Bronchial epithelial cell (primary cell): Measurements from ENCODE around the gene PPY. TPM values are rescaled to one million over a fixed set of nuclear protein-coding genes. Genes with fewer than 3 reads are reported as not detected.
"Not testable (repeated sequence)": the region's sequence is repeated elsewhere in the genome, so short reads cannot be mapped to it uniquely, and the experiment has no call there.

Experiments used
- DNase-seq: peaks from one replicate; pipeline ENCODE4 v3.0.0-alpha.2; 2010; ENCODE audit warnings: low read depth
- FAIRE-seq: peaks from 2 replicates; lab custom pipeline; 2011; peaks lifted over from hg19 to GRCh38; lab: Jason Lieb, UNC
- H3K27me3 ChIP-seq: 2 replicates; pipeline ENCODE4 v1.5.1; 2011; ENCODE audit warnings: low read length; ENCODE audit not compliant: control insufficient read depth, insufficient read depth
- H3K36me3 ChIP-seq: 2 replicates; pipeline ENCODE4 v1.5.1; 2011; ENCODE audit warnings: low read length; ENCODE audit not compliant: control insufficient read depth, insufficient read depth
- H3K4me3 ChIP-seq: 2 replicates; pipeline ENCODE4 v1.5.1; 2011; ENCODE audit warnings: mild to moderate bottlenecking, low read depth, low read length, control low read depth
- total RNA-seq: library from RNA; depleted of rRNA; stranded (reverse); fragments of >200 nt; gene quantifications from 2 replicates; pipeline ENCODE4 v1.2.1, GENCODE V29; 2014
- TF ChIP-seq, protein P1 (sequence below): IDR thresholded peaks from 2 replicates; pipeline ENCODE4 v1.5.1; 2011; ENCODE audit warnings: mild to moderate bottlenecking, moderate library complexity, low read length, control low read depth, inconsistent platforms; ENCODE audit not compliant: insufficient read depth, severe bottlenecking

PPY gene
- total RNA-seq, 1 donor from 2014 or later: not detected

DNA sequence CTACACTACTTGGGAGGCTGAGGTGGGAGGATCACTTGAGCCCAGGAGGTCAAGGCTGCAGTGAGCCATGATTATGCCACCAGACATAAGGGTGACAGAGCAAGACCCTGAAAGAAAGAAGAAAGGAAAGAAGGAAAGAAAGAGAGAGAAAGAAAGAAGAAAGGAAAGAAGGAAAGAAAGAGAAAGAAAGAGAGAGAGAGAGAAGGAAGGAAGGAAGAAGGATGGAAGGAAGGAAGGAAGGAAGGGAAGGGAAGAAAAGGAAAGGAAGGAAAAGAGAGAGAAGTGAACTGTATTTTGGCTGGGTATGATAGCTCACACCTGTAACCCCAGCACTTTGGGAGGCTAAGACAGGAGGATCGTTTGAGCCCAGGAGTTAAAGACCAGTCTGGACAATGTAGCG, 35.8 kb upstream of the PPY start:
- no peak for FAIRE-seq
- H3K4me3 ChIP-seq: no peak overlapping the region
- H3K27me3 ChIP-seq: peaks cover 12% of the 10 kb centered on the region
- TF ChIP-seq, protein P1, sequence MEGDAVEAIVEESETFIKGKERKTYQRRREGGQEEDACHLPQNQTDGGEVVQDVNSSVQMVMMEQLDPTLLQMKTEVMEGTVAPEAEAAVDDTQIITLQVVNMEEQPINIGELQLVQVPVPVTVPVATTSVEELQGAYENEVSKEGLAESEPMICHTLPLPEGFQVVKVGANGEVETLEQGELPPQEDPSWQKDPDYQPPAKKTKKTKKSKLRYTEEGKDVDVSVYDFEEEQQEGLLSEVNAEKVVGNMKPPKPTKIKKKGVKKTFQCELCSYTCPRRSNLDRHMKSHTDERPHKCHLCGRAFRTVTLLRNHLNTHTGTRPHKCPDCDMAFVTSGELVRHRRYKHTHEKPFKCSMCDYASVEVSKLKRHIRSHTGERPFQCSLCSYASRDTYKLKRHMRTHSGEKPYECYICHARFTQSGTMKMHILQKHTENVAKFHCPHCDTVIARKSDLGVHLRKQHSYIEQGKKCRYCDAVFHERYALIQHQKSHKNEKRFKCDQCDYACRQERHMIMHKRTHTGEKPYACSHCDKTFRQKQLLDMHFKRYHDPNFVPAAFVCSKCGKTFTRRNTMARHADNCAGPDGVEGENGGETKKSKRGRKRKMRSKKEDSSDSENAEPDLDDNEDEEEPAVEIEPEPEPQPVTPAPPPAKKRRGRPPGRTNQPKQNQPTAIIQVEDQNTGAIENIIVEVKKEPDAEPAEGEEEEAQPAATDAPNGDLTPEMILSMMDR: no peak
- no peaks in the 10 kb centered on the region for H3K36me3 ChIP-seq
- DNase-seq: no peak

DNA sequence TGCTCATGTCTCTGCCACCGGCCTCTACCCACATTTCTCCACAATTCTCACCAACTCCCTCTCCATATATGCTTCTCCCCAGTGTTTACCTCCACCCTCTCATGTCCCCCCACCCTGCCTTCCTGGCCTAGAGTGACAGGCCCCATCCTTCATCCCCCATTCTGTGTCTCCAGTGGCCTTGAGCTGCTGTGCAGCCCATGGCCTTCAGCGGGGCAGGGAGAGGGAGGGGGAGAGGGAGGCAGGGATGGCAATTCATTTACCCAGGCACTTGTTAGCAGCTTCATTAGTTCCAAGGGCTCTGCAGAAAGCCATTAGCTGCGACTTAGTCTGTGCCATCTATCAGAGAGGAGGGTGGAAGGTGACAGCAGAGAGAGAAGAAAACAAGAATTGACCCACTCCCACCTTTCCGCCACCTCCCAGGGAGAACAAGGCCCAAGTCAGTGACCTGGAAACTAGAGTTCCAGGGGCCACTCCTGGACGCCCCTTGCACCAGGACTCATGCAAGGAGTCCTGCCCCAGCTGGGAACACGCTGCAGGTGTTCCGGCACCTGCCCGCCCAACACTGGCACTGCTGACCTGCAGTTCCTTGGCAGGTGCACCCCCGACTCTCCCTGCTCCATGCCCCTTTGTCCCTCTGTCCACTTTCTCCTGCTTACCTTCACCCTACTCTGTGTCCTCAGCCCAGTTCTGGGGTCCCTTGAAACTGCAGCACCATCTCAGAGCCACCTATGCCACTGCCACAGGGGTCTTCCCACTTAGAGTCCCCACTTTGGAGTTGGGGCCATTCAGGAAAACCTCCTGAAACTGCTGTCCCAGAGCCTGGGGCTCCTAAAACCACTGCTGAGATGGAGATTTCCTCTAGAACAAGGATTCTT, 34.9 kb upstream of the PPY start:
- DNase-seq: no peak
- no peak overlapping the region for H3K4me3 ChIP-seq
- TF ChIP-seq, protein P1: no peak
- no peaks in the 10 kb centered on the region for H3K36me3 ChIP-seq
- FAIRE-seq: no peak
- peaks cover 6% of the 10 kb centered on the region for H3K27me3 ChIP-seq

DNA sequence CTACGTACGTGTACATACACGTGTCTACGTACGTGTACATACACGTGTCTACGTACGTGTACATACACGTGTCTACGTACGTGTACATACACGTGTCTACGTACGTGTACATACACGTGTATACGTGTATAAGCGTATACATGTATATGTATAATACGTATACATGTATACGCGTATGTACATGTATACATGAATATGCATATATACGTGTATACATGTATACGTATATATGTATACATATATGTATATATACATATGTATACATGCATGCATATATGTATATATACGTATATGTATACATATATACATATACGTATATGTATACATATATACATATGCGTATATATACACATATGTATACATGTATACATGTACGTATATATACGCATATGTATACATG, 33.6 kb upstream of the PPY start:
- no peak for DNase-seq

DNA sequence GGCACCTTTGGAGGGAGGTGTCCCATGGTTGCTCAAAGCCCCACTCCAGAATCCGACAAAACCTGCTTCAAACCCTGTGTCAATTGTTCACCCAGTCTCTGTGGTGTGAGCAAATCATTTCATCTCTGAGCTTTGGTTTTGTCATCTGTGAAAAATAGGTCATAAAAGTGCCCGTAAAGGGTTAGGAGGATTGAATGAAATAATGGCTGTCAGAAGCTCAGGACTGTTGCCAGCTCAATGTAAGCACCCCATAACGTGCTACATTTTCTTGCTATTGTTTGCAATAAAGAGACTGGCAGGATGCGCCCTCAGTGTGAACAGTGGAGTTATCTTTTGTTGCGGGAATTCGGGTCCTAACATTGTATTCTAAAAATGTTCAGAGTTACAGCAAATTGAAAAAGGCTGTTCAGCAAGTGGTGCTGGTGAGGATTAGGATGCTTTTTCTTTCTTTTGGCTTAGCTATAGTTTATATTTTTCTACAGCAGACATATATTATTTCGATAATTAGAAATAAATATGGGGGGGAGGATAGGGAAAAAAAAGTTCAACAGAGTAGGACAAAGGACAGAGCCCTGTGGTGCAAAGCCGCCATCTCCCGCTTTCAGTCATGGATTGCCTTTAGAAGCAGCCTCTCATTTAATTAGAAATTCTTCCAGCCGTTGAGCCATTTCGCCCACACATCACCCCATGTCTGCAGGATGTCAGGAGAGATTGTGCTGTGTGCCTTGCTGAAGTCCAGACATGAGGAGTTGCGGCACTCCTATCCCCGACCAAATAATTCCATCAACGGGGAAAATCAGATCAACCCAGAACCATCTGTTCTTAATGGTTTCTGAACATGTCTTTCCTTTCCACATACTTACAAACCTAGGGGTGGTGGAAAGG, 32.3 kb upstream of the PPY start:
- Histone ChIP-seq H3K4me3 (no peak overlapping the region), H3K36me3 (no peaks in the 10 kb centered on the region), H3K27me3 (peaks cover 3% of the 10 kb centered on the region)
- TF ChIP-seq, protein P1: no peak
- FAIRE-seq: no peak
- no peak for DNase-seq

More for the DNA sequence above, 33.6 kb upstream of the PPY start:
- TF ChIP-seq, protein P1: no peak
- H3K4me3 ChIP-seq: no peak overlapping the region
- no peak for FAIRE-seq
- H3K27me3 ChIP-seq: peaks cover 5% of the 10 kb centered on the region
- no peaks in the 10 kb centered on the region for H3K36me3 ChIP-seq

DNA sequence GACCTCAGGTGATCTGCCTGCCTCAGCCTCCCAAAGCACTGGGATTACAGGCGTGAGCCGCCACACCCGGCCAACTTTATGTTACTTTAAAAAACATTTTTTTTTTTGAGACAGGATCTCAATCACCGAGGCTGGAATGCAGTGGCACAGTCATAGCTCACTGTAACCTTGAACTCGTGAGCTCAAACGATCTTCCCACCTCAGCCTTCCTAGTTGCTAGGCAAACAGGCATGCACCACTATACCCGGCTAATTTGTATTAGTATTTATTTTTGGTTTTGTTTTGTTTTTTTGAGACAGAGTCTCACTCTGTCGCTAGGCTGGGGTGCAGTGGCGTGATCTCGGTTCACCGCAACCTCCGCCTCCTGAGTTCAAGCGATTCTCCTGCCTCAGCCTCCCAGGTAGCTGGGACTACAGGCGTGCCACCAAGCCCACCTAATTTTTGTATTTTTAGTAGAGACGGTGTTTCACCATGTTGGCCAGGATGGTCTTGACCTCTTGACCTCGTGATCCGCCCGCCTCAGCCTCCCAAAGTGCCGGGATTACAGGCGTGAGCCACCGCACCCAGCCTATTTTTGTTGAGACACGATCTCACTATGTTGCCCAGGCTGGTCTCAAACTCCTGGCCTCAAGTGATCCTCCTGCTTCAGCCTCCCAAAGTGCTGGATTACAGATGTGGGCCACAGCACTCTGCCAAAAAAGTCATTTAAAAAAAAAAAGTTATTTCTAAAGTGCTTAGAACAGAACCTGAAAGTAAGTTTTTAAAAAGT, 30.4 kb upstream of the PPY start:
- not testable (repeated sequence) for H3K27me3 ChIP-seq, DNase-seq, FAIRE-seq, H3K4me3 ChIP-seq, H3K36me3 ChIP-seq

DNA sequence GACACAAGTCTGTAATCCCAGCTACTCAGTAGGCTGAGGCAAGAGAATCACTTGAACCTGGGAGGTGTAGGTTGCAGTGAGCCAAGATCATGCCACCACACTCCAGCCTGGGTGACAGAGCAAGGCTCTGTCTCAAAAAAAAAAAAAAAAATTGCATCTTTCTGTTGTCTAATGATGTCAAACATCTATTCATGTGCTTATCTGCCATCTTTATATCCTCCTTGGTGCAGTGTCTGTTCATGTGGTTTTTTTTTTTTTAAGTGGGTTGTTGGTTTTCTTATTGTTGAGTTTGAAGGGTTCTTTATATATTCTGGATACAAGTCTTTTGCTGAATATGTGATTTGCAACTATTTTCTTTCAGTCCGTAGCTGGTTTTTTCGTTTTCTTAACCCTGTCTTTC, 29.2 kb upstream of the PPY start:
- DNase-seq, FAIRE-seq, H3K27me3 ChIP-seq, H3K36me3 ChIP-seq, H3K4me3 ChIP-seq: not testable (repeated sequence)
